ENCODE measurements around the gene GRIA4. TPM values are rescaled to one million over a fixed set of nuclear protein-coding genes. Genes with fewer than 3 reads are reported as not detected.

The GRIA4 gene
- total RNA-seq, 1 donor from 2014 or later: 8.7 TPM

DNA sequence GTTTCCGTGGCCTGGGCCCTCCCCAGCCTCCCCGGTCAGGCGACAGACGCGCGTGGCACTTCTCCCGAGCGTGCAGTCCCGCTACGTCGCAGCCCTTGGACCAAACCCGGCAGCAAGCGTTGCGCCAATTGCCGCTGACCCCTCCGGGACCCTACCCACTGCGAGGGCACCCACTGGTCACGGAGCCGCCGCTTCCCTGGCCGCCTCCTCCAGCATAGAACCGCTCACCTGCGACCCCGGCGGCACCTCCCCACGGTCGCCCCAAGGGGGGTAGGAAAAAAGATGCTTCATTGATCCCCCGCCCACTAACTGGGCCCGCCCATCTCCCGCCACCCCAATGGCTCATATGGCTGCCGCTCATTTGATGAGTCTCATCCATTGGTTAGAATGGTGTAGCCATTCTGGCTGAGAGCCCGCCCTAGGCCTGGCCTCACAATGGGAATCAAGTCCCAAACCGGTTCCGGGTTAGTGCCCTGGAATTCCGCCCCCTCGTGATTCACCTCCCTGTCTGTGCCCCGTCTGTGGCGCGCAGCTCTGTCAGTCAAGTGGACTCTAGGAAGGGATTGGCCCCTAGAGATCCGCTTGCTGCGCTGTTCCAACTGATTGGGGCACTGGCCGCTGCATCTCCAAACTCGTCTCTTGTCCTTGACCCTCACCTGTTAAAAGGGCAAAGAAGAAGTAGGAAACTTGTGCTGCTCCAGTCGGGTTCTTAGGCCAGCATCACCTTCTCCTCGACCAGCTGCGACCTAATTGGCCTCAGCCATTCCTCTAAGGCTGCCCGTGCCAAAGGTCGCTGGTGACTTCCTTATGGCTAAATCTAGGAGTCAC, 412.3 kb downstream of the GRIA4 start, which contains the start of gene MSANTD4:
TSS of gene MSANTD4 (minus strand) at position 274 of the 828 bp plus-strand sequence. CDS start 11,323 bp downstream, outside the sequence.
- DNase-seq (ENCODE audit: low spot score): peak; percentile 94
- Mint-ChIP-seq H3K27me3 (ENCODE audit: unreplicated experiment) (peaks cover 6% of the 10 kb centered on the region), H3K9me3 (ENCODE audit: unreplicated experiment) (no peaks in the 10 kb centered on the region), H3K27ac (ENCODE audit: unreplicated experiment) (peak within 1 kb of the TSS; percentile 84), H3K4me3 (ENCODE audit: unreplicated experiment) (peak within 1 kb of the TSS; percentile 97), H3K4me1 (ENCODE audit: unreplicated experiment) (peaks cover 17% of the 10 kb centered on the region), H3K36me3 (ENCODE audit: low read depth, unreplicated experiment) (no peaks in the 10 kb centered on the region)
- TF ChIP-seq CTCF (IDR thresholded peaks at IDR 0.05; ENCODE audit: unreplicated experiment): no peak

- H3K9me3 Mint-ChIP-seq (ENCODE audit: unreplicated experiment): no peaks in the 10 kb centered on the region
- DNase-seq (ENCODE audit: low spot score): no peak
- no peaks in the 10 kb centered on the region for H3K36me3 Mint-ChIP-seq (ENCODE audit: low read depth, unreplicated experiment)
- peak overlapping the region; percentile 97 for H3K4me3 Mint-ChIP-seq (ENCODE audit: unreplicated experiment)
- H3K27me3 Mint-ChIP-seq (ENCODE audit: unreplicated experiment): peaks cover 6% of the 10 kb centered on the region
- peaks cover 17% of the 10 kb centered on the region for H3K4me1 Mint-ChIP-seq (ENCODE audit: unreplicated experiment)
- peak overlapping the region; percentile 84 for H3K27ac Mint-ChIP-seq (ENCODE audit: unreplicated experiment)
- no peak for TF ChIP-seq CTCF (IDR thresholded peaks at IDR 0.05; ENCODE audit: unreplicated experiment)
Measured at GRCh38 chr11:106022795-106023275, 413.0 kb downstream of the GRIA4 start.

GRCh38 chr11:106030609-106031008, 420.7 kb downstream of the GRIA4 start:
- H3K4me3 Mint-ChIP-seq (ENCODE audit: unreplicated experiment): no peak overlapping the region
- no peaks in the 10 kb centered on the region for H3K36me3 Mint-ChIP-seq (ENCODE audit: low read depth, unreplicated experiment)
- peaks cover 10% of the 10 kb centered on the region for H3K4me1 Mint-ChIP-seq (ENCODE audit: unreplicated experiment)
- TF ChIP-seq CTCF (IDR thresholded peaks at IDR 0.05; ENCODE audit: unreplicated experiment): no peak
- peaks cover 2% of the 10 kb centered on the region for H3K27me3 Mint-ChIP-seq (ENCODE audit: unreplicated experiment)
- DNase-seq (ENCODE audit: low spot score): no peak
- no peak overlapping the region for H3K27ac Mint-ChIP-seq (ENCODE audit: unreplicated experiment)
- no peaks in the 10 kb centered on the region for H3K9me3 Mint-ChIP-seq (ENCODE audit: unreplicated experiment)

GRCh38 chr11:106031202-106031810, 421.4 kb downstream of the GRIA4 start:
- H3K27me3 Mint-ChIP-seq (ENCODE audit: unreplicated experiment): peaks cover 2% of the 10 kb centered on the region
- no peak overlapping the region for H3K27ac Mint-ChIP-seq (ENCODE audit: unreplicated experiment)
- H3K36me3 Mint-ChIP-seq (ENCODE audit: low read depth, unreplicated experiment): no peaks in the 10 kb centered on the region
- peaks cover 10% of the 10 kb centered on the region for H3K4me1 Mint-ChIP-seq (ENCODE audit: unreplicated experiment)
- H3K4me3 Mint-ChIP-seq (ENCODE audit: unreplicated experiment): no peak overlapping the region
- DNase-seq (ENCODE audit: low spot score): no peak
- no peak for TF ChIP-seq CTCF (IDR thresholded peaks at IDR 0.05; ENCODE audit: unreplicated experiment)
- no peaks in the 10 kb centered on the region for H3K9me3 Mint-ChIP-seq (ENCODE audit: unreplicated experiment)
